K562 (cell line): ENCODE data around the gene SGSM2. TPM values are rescaled to one million over a fixed set of nuclear protein-coding genes. Genes with fewer than 3 reads are reported as not detected.
A peak's percentile ranks its signal among the peaks of the same experiment; 100 is the strongest.

Source experiments
- FOXA3 ChIP-seq, 2 experiments: fragments of 450-650 bp in 1 of 2; sonication (generic) in 1 of 2; formaldehyde crosslinking; IDR thresholded peaks in 1 of 2; conservative IDR thresholded peaks in 1 of 2; 2 replicates each; pipeline versions ENCODE4 v1.4.0 to v1.8.0; 2020 to 2022; ENCODE audit warnings: mild to moderate bottlenecking in 2 of 2, missing genetic modification reagents in 1 of 2
- RBBP5 ChIP-seq: fragments of 200-600 bp; sonication (generic); IDR thresholded peaks from 2 replicates; pipeline ENCODE4 v1.6.1; 2012; ENCODE audit warnings: borderline replicate concordance, mild to moderate bottlenecking, low read length, control low read depth, inconsistent platforms; ENCODE audit not compliant: insufficient read depth, poor library complexity, severe bottlenecking
- ZFPM2 ChIP-seq: fragments of 250-450 bp; sonication (Bioruptor Pico); IDR thresholded peaks from 2 replicates; pipeline ENCODE4 v1.5.1; 2022; ENCODE audit warnings: mild to moderate bottlenecking
- ZKSCAN1 ChIP-seq: fragments of 150-350 bp; IDR thresholded peaks from 2 replicates; pipeline ENCODE4 v1.6.1; 2016; ENCODE audit warnings: low read depth, low read length
- polyA plus RNA-seq, 8 experiments: library from polyadenylated mRNA; depleted of rRNA in 4 of 8; stranded (reverse) in 5 of 8; unstranded in 3 of 8; fragments of >200 nt; fragmentation: Nextera tagmentation in 2 of 8; fragmentation: Illumina TruSeq in 1 of 8; extraction: Ambion mirVana in 2 of 8; extraction: Trizol in 1 of 8; gene quantifications; 2 replicates each; pipeline versions ENCODE4 v1.2.1 to v1.2.3, GENCODE V29; 2011 to 2014; ENCODE audit warnings: inconsistent platforms in 1 of 8, missing spikeins in 1 of 8
- total RNA-seq, 7 experiments: library from RNA; depleted of rRNA in 6 of 7; stranded (reverse); fragments of >200 nt in 6 of 7; fragmentation: Illumina TruSeq in 2 of 7; extraction: Trizol in 2 of 7; gene quantifications; 2 replicates each; pipeline versions ENCODE4 v1.2.1 to v1.2.3, GENCODE V29; 2011 to 2021; ENCODE audit warnings: low replicate concordance in 1 of 7
- TF ChIP-seq, protein P1 (sequence below): fragments of 150-350 bp; conservative IDR thresholded peaks from 2 replicates; pipeline ENCODE4 v1.6.1; 2014; ENCODE audit warnings: low read length
- TF ChIP-seq, protein P2 (sequence below): fragments of 250-450 bp; sonication (Bioruptor Pico); IDR thresholded peaks from 2 replicates; pipeline ENCODE4 v1.5.1; 2021; ENCODE audit warnings: mild to moderate bottlenecking

Gene SGSM2
- total and polyA plus RNA-seq, 9 of the 15 experiments (the other 6 are each of a cell fraction or from before 2014, with no cell fraction given): 0.20 to 26.3 (median 14.8) TPM

DNA sequence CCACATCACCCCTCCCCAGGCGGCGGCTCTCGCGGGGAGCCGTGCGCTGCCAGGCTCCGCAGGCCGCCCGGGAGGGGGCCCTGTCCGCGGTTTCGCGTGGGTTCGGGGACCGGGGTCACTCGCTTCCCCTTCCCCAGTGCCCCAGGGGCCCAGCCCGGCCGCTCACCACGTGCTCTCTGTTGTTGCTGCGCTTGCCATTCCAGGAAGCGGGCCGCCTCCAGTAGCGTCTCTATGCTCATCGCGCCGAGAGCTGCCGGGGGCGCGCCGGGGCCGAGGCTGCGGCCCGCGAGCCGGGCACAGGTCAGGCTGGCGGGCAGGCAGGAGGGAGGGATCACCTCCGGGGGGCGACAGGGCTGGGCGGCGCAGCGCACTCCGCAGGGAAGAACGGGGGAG is 63.2 kb downstream of the SGSM2 start (continued):
- TF ChIP-seq, protein P1, sequence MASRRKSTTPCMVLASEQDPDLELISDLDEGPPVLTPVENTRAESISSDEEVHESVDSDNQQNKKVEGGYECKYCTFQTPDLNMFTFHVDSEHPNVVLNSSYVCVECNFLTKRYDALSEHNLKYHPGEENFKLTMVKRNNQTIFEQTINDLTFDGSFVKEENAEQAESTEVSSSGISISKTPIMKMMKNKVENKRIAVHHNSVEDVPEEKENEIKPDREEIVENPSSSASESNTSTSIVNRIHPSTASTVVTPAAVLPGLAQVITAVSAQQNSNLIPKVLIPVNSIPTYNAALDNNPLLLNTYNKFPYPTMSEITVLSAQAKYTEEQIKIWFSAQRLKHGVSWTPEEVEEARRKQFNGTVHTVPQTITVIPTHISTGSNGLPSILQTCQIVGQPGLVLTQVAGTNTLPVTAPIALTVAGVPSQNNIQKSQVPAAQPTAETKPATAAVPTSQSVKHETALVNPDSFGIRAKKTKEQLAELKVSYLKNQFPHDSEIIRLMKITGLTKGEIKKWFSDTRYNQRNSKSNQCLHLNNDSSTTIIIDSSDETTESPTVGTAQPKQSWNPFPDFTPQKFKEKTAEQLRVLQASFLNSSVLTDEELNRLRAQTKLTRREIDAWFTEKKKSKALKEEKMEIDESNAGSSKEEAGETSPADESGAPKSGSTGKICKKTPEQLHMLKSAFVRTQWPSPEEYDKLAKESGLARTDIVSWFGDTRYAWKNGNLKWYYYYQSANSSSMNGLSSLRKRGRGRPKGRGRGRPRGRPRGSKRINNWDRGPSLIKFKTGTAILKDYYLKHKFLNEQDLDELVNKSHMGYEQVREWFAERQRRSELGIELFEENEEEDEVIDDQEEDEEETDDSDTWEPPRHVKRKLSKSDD: no peak
- TF ChIP-seq, protein P2, sequence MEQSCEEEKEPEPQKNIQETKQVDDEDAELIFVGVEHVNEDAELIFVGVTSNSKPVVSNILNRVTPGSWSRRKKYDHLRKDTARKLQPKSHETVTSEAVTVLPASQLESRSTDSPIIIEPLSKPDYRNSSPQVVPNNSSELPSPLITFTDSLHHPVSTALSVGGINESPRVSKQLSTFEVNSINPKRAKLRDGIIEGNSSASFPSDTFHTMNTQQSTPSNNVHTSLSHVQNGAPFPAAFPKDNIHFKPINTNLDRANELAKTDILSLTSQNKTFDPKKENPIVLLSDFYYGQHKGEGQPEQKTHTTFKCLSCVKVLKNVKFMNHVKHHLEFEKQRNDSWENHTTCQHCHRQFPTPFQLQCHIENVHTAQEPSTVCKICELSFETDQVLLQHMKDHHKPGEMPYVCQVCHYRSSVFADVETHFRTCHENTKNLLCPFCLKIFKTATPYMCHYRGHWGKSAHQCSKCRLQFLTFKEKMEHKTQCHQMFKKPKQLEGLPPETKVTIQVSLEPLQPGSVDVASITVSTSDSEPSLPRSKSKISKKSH (CRISPR knock-in tag): no peak
- peak; percentile 55 for TF ChIP-seq RBBP5
- TF ChIP-seq ZFPM2 (CRISPR knock-in tag): no peak
- TF ChIP-seq FOXA3 (CRISPR knock-in tag; conservative IDR thresholded peaks at IDR 0.05 in 1 of 2, IDR thresholded peaks at IDR 0.05 in 1 of 2): no peak
- no peak for TF ChIP-seq ZKSCAN1
